ENCODE data around the gene CRISPLD2.
"Not testable (repeated sequence)": the region's sequence is repeated elsewhere in the genome, so short reads cannot be mapped to it uniquely, and the experiment has no call there.

Gene CRISPLD2

GRCh38 chr16:84823484-84823883 lies 3.7 kb downstream of the CRISPLD2 start:
- Histone ChIP-seq H3K4me3 (ENCODE audit: low read depth, low read length) (no peak overlapping the region), H3K9ac (ENCODE audit: low read length) (no peak overlapping the region), H3K27me3 (ENCODE audit: control insufficient read depth, insufficient read depth, low read length) (peaks cover 43% of the 10 kb centered on the region), H3K9me3 (ENCODE audit: control insufficient read depth, insufficient read depth, low read depth, low read length) (no peaks in the 10 kb centered on the region), H3K4me1 (ENCODE audit: control insufficient read depth, insufficient read depth, low read length) (peaks cover 16% of the 10 kb centered on the region; the same call in 1 of the 2 replicates), H3K27ac (ENCODE audit: low read depth, low read length) (no peak overlapping the region), H3K36me3 (ENCODE audit: control insufficient read depth, insufficient read depth, low read length) (no peaks in the 10 kb centered on the region)

- no peaks in the 10 kb centered on the region for H3K36me3 ChIP-seq (ENCODE audit: control insufficient read depth, insufficient read depth, low read length)
- no peak overlapping the region for H3K9ac ChIP-seq (ENCODE audit: low read length)
- no peaks in the 10 kb centered on the region for H3K9me3 ChIP-seq (ENCODE audit: control insufficient read depth, insufficient read depth, low read depth, low read length)
- no peak overlapping the region for H3K27ac ChIP-seq (ENCODE audit: low read depth, low read length)
- no peak overlapping the region for H3K4me3 ChIP-seq (ENCODE audit: low read depth, low read length)
- peaks cover 15% of the 10 kb centered on the region; the same call in 1 of the 2 replicates for H3K4me1 ChIP-seq (ENCODE audit: control insufficient read depth, insufficient read depth, low read length)
- H3K27me3 ChIP-seq (ENCODE audit: control insufficient read depth, insufficient read depth, low read length): peaks cover 38% of the 10 kb centered on the region
Observed at GRCh38 chr16:84823926-84824325, 4.1 kb downstream of the CRISPLD2 start.

GRCh38 chr16:84825896-84826557 lies 6.2 kb downstream of the CRISPLD2 start:
- Histone ChIP-seq H3K4me1 (ENCODE audit: control insufficient read depth, insufficient read depth, low read length) (peaks cover 4% of the 10 kb centered on the region; the same call in 1 of the 2 replicates), H3K4me3 (ENCODE audit: low read depth, low read length) (no peak overlapping the region), H3K9me3 (ENCODE audit: control insufficient read depth, insufficient read depth, low read depth, low read length) (no peaks in the 10 kb centered on the region), H3K9ac (ENCODE audit: low read length) (no peak overlapping the region), H3K36me3 (ENCODE audit: control insufficient read depth, insufficient read depth, low read length) (no peaks in the 10 kb centered on the region), H3K27ac (ENCODE audit: low read depth, low read length) (no peak overlapping the region), H3K27me3 (ENCODE audit: control insufficient read depth, insufficient read depth, low read length) (peaks cover 19% of the 10 kb centered on the region)

- Histone ChIP-seq H3K27me3 (ENCODE audit: control insufficient read depth, insufficient read depth, low read length) (peaks cover 14% of the 10 kb centered on the region), H3K9ac (ENCODE audit: low read length) (no peak overlapping the region), H3K4me3 (ENCODE audit: low read depth, low read length) (no peak overlapping the region), H3K36me3 (ENCODE audit: control insufficient read depth, insufficient read depth, low read length) (no peaks in the 10 kb centered on the region), H3K4me1 (ENCODE audit: control insufficient read depth, insufficient read depth, low read length) (peaks cover 4% of the 10 kb centered on the region; the same call in 1 of the 2 replicates), H3K9me3 (ENCODE audit: control insufficient read depth, insufficient read depth, low read depth, low read length) (no peaks in the 10 kb centered on the region), H3K27ac (ENCODE audit: low read depth, low read length) (no peak overlapping the region)
Observed at GRCh38 chr16:84826558-84826941, 6.8 kb downstream of the CRISPLD2 start.

- Histone ChIP-seq H3K27me3 (ENCODE audit: control insufficient read depth, insufficient read depth, low read length) (peaks cover 8% of the 10 kb centered on the region), H3K27ac (ENCODE audit: low read depth, low read length) (no peak overlapping the region), H3K4me1 (ENCODE audit: control insufficient read depth, insufficient read depth, low read length) (peaks cover 4% of the 10 kb centered on the region; the same call in 1 of the 2 replicates), H3K9me3 (ENCODE audit: control insufficient read depth, insufficient read depth, low read depth, low read length) (no peaks in the 10 kb centered on the region), H3K36me3 (ENCODE audit: control insufficient read depth, insufficient read depth, low read length) (no peaks in the 10 kb centered on the region), H3K4me3 (ENCODE audit: low read depth, low read length) (no peak overlapping the region), H3K9ac (ENCODE audit: low read length) (no peak overlapping the region)
Observed at GRCh38 chr16:84827131-84827574, 7.4 kb downstream of the CRISPLD2 start.

- H3K27me3 ChIP-seq (ENCODE audit: control insufficient read depth, insufficient read depth, low read length): peaks cover under 1% of the 10 kb centered on the region; the same call in 1 of the 2 replicates
- no peak overlapping the region for H3K27ac ChIP-seq (ENCODE audit: low read depth, low read length)
- H3K4me3 ChIP-seq (ENCODE audit: low read depth, low read length): no peak overlapping the region
- no peaks in the 10 kb centered on the region for H3K9me3 ChIP-seq (ENCODE audit: control insufficient read depth, insufficient read depth, low read depth, low read length)
- H3K4me1 ChIP-seq (ENCODE audit: control insufficient read depth, insufficient read depth, low read length): peaks cover 4% of the 10 kb centered on the region; the same call in 1 of the 2 replicates
- H3K9ac ChIP-seq (ENCODE audit: low read length): no peak overlapping the region
- H3K36me3 ChIP-seq (ENCODE audit: control insufficient read depth, insufficient read depth, low read length): no peaks in the 10 kb centered on the region
Observed at GRCh38 chr16:84827897-84828296, 8.1 kb downstream of the CRISPLD2 start.

GRCh38 chr16:84828322-84828721 lies 8.5 kb downstream of the CRISPLD2 start:
- no peaks in the 10 kb centered on the region for H3K36me3 ChIP-seq (ENCODE audit: control insufficient read depth, insufficient read depth, low read length)
- no peak overlapping the region for H3K9ac ChIP-seq (ENCODE audit: low read length)
- H3K27me3 ChIP-seq (ENCODE audit: control insufficient read depth, insufficient read depth, low read length): no peaks in the 10 kb centered on the region
- H3K27ac ChIP-seq (ENCODE audit: low read depth, low read length): no peak overlapping the region
- peaks cover 4% of the 10 kb centered on the region; the same call in 1 of the 2 replicates for H3K4me1 ChIP-seq (ENCODE audit: control insufficient read depth, insufficient read depth, low read length)
- no peaks in the 10 kb centered on the region for H3K9me3 ChIP-seq (ENCODE audit: control insufficient read depth, insufficient read depth, low read depth, low read length)
- H3K4me3 ChIP-seq (ENCODE audit: low read depth, low read length): no peak overlapping the region

- Histone ChIP-seq H3K36me3 (ENCODE audit: control insufficient read depth, insufficient read depth, low read length) (no peaks in the 10 kb centered on the region), H3K9me3 (ENCODE audit: control insufficient read depth, insufficient read depth, low read depth, low read length) (no peaks in the 10 kb centered on the region), H3K4me3 (ENCODE audit: low read depth, low read length) (no peak overlapping the region), H3K27me3 (ENCODE audit: control insufficient read depth, insufficient read depth, low read length) (no peaks in the 10 kb centered on the region), H3K9ac (ENCODE audit: low read length) (no peak overlapping the region), H3K4me1 (ENCODE audit: control insufficient read depth, insufficient read depth, low read length) (peaks cover 4% of the 10 kb centered on the region; the same call in 1 of the 2 replicates), H3K27ac (ENCODE audit: low read depth, low read length) (no peak overlapping the region)
Observed at GRCh38 chr16:84829168-84829965, 9.6 kb downstream of the CRISPLD2 start.

GRCh38 chr16:84830765-84831384 lies 11.1 kb downstream of the CRISPLD2 start:
- Histone ChIP-seq H3K27ac (ENCODE audit: low read depth, low read length) (no peak overlapping the region), H3K9ac (ENCODE audit: low read length) (no peak overlapping the region), H3K9me3 (ENCODE audit: control insufficient read depth, insufficient read depth, low read depth, low read length) (no peaks in the 10 kb centered on the region), H3K27me3 (ENCODE audit: control insufficient read depth, insufficient read depth, low read length) (no peaks in the 10 kb centered on the region), H3K4me1 (ENCODE audit: control insufficient read depth, insufficient read depth, low read length) (peaks cover 6% of the 10 kb centered on the region; the same call in 1 of the 2 replicates), H3K4me3 (ENCODE audit: low read depth, low read length) (no peak overlapping the region), H3K36me3 (ENCODE audit: control insufficient read depth, insufficient read depth, low read length) (no peaks in the 10 kb centered on the region)

- not testable (repeated sequence) for H3K4me3 ChIP-seq (ENCODE audit: low read depth, low read length); H3K9me3 ChIP-seq (ENCODE audit: control insufficient read depth, insufficient read depth, low read depth, low read length); H3K27ac ChIP-seq (ENCODE audit: low read depth, low read length); H3K27me3 ChIP-seq (ENCODE audit: control insufficient read depth, insufficient read depth, low read length); H3K9ac ChIP-seq (ENCODE audit: low read length); H3K36me3 ChIP-seq (ENCODE audit: control insufficient read depth, insufficient read depth, low read length)
- H3K4me1 ChIP-seq (ENCODE audit: control insufficient read depth, insufficient read depth, low read length): peaks cover 10% of the 10 kb centered on the region; the same call in 1 of the 2 replicates
Observed at GRCh38 chr16:84831728-84832127, 11.9 kb downstream of the CRISPLD2 start.
